Inflammatory macrophage treated with lipopolysaccharide for 1 hour (primary cell): ENCODE results near the gene FAAP100.

Source experiments
- DNase-seq, 2 donors: peaks; one replicate each; pipeline ENCODE4 v3.0.0-alpha.2; 2020 to 2022

The FAAP100 gene

DNA sequence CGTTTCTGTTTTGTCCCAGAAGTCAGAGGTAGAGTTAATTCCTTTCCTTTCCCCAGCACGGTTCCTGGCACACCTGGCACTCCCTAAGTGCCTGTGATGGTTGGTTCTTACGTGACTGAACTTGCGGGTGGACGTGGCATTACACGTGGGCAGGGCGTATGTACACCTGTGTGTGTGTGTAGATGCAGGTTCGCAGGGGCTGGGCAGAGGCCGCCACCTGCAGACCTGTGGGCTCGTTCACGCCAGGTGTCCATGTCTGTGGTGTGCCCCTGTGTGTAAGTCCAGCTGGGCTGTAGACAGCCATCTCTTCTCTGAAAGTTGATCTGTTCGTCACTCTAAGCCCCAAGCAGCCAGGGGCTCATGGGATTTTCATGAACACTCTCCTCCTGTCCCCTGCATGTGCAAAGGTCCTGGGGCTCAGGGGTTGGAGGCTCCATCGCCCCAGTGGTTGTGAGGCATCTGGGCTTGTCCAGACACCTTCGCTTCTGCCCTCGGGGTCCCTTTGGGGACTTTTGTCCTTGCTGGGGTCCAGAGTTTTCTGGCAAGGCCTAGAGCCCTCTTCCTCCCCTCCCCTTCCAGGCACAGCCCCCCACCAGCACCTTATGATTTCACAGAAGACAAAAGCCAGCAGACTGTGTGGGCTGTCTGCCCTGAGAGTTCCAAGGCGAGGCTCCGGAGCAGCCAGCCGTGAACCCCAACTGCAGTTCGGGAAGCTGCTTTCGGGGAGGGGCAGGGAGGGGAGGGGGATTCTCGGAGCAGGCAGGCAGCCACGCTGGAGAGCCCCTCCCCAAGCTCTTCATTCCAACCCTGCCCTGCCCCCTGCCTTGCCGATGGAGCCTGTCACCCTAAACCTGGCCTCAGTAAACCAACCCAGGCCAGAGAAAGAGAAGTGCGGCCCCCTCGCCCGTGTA is 29.4 kb downstream of the FAAP100 start:
- DNase-seq: peak in 1 of 2 donors; percentile 23

DNA sequence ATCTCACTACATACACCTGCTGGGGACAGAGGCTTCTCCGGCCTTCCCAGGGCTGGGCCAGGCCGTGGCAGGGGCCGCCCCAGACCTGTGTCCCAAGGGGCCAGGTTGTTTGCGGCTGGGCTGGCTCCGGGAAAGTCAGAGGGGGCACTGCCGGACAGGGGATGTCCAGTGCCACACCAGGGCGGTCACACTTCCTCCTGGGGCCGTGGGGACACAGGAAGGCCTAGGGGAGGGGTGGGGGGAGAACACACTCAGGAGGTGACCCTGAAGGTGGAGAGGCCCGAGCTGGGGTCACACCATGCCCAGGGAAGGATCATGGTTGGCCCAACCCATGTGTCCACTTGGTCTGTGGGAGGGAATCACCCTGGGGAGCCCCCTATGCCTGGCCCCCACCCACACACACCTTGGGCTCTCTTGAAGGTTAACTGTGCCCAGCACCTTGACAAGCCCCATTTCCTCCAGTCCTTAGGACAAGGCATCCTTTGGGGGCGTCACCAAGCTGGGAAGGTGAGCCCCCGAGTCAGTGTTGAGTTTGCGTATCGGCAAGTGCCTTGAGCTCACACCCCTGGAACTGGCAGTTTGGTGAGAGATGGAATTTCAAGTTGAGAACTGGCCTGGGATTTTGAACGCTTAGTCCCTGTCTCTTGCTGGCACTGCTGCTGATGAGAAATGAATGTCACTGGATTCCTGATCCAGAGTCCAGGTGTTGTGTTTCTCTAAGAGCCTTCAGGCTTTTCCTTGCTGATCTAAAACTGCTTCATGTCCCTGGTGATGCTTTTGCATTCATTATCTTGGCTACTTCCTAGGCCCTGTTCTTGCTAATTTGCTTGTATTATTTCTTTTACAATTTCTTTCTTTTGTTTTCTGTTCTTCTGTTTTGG is 31.9 kb downstream of the FAAP100 start:
- no peak for DNase-seq

DNA sequence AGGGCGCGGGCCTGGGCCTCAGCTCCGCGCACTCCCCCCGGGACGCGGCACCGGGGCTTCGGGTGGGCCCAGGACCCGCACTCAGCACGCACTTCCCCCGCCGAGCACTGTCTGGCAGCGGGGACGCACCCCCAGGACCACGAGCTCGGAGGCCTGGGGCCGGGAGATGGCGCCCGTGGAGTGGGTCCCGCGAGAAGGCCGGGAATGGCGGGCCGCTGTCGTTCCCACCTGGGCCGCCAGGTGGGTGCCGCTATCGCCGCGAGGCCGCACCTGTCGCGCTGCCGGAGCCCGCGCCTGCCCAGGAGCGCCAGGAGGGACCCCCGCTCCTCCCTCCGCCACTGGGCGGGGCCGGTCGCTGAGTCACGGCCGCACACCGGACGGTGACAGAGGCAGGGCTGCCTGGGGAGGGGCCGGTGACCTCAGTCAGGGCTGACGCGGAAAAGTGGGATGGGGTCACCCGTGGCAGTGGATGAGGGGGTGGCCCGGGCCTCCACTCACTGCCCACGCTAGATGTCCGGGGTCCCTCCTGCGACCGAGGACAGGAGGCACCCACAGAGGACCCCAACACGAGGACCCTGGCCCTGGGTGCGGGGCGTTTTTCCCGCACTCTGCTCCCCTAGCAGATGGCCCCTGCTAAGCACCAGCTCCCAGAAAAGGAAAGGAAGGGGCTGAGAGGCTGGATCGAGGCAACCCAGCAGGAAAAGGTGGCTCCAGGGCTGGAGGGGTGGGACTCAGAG is 32.7 kb downstream of the FAAP100 start:
- DNase-seq: peak; percentile 15 to 21

DNA sequence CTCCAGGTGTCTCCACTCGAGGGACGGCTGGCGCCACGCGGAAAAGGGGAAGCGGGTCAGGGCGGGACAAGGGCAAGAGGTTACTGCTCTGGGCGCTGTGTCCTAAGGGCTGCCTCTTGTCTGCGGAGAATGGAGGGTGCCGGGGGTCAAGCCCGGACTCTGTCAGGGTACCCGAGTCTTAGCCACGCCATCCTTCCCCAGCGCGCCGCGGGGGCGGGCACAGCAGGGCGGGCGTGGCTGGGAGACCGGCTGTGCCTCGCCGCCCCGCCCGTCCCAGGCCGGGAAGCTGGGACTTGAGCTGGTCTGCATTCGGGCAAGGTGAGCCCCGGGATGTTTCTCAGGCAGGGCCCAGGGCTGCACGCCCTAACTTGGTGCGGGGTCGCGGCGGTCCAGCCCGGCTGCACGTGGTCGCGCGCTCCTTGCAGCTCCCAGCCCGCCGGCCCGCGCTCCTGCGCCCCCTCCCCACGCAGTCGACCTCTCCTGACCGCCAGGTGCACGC is 33.3 kb downstream of the FAAP100 start:
- peak; percentile 7 to 33 for DNase-seq

DNA sequence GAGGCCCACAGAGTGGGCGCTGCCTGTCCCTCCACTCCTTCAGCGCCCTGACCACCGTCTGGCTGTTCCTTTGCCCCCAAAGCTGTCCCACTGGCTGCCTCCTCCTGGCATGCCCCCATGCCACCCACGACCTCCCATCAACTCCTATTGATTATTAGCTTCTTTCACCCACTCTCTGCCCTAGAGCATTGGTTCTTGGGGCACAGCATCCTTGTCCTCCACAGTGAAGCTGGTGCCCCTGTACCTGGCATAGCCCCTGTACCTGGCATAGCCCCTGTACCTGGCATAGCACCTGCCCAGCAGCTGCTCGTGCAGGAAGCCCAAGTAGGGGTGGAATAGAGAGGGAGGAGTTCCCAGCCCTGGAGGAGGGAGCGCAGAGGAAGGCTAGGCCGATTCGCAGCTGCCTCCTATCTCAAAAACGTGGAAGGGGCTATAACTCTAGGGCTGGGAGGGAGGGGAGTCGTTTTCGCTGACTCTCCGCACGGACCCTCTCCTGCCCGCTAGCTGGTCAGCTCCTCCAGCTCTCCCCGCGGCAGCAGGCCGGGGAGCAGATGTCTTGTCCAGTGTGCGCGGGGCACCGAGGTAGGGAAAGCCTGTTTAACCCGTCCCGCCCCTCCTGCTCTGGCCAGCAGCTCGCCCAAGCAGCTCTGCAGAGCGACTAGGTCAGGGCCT is 33.9 kb downstream of the FAAP100 start:
- DNase-seq: no peak

DNA sequence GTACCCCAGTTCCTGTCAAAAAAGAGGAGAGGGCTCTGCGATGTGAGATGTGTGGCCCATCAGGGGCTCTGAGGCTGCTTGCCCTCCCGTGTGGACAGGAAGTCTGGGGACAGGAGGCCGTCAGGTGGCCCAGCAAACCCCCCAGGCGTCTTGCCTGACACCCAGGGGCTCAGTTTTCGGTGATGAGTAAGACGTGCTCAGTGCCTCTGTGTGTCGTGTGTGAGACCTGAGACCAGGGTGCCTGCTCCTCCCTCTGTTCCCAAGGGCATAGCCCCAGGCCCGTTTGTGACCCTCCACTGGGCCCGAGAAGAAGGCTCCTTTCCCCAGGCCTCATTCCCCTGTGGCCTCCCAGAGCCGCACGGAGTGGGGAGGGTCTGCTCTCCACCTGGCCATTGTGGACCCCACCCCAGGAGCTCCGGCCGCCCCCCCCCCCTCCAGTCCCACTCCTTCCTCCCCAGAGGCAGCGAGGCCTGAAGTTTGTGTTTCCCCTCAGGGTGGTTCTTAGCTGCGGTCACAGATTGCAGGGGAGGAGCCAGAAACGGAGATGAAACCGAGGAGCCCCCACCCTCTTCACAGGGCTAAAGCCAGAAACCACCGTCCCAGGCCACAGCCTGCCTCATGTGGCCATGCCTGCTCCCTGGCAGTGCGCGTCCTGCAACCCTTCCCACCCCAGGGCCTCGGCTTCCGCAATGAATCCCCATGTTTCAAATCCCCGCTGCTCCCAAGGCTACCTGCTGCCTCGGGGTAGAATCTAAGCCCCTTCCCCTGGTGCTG is 34.6 kb downstream of the FAAP100 start:
- DNase-seq: peak; percentile 7 to 10

DNA sequence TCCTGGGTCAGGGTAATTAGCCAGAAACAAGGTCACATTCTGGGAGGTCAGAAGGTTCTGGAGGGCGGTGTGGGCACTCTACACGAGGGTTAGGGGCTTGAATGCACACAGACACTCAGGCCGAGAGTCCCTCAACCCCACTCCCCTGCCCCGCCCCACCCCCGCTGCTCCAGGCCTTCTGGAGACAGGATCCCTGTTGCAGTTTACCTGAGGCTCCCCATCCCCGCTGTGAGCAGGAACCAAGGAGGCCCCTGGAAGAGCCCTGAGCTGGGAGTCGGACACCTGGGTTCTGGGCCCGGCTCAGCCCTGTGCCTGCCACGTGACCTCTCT is 35.2 kb downstream of the FAAP100 start:
- no peak for DNase-seq

DNA sequence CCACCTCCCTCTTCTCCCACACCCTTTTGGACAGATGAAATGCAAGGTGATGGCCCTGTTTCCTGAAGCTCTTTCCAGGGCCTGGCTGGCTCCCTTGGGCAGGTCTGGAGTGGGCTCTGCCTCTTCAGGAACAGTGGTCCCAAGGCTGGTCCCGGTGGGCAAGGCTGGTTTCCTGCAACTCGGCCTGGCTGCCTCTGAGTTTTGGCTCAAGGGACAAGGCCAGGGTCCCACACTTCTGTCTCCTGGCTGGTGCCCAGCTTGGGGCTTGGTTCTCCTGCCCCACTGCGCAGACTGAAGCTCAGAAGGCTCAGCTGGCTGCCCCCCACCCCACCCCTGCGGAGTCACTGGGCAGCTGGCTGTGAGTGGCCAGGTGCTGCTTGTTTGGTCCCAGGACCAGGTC is 35.7 kb downstream of the FAAP100 start:
- no peak for DNase-seq

DNA sequence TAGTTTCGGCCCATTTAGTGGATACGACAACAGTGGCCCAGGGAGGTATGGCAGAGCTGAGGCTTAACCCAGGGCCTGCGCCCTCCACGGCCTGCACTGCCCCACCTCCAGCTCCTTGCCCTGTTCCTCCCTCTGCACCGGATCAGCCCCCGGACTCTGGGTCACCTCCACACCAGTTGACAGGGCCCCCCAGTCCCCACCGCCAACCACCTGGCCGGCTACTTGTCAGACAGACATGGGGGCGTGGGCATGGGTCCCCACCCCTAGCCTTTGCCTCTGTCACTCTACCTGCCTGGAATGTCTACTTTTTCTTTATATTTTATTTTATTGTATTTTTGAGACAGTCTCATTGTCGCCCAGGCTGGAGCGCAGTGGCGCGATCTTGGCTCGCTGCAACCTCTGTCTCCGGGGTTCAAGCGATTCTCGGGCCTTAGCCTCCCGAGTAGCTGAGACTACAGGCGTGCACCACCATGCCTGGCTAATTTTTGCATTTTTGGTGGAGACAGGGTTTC is 36.6 kb downstream of the FAAP100 start:
- DNase-seq: no peak

DNA sequence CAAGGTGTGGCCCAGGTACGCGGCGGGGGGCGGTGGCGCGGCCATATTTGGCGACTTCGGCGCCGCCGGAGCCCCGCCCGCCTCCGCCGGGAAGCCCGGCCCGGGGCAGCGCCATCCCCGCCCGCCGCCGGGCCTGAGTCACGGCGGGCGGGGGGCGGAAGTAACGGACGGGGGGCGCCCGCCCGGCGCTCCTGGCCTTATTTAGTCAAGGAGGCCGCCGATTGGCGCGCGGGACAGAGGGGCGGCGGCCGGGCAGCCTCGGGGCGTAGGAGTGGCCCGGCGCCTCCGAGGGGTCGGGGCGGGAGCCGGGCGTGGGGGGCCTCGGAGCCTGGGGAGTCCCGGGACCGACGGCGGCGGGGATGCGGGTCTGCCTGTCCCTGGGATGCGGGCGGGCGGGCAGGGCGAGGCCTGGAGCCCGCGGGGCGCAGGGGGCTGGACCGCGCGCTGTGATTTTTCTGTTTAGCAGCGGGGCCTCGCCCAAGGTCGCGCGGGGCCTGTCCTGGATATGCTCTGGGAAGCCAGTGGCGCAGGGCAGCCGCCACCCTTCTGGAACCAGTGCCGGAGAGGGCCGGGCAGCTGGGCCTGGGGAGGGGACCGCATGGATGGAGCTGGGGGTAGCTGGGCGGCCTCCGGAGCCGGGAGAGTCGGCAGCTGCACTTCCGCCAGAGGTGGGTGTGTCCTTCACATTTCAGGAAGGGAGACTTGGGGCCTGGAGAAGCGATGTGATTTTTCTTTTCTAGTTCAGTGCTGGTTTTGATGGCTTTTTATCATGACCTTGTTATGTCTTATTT is 37.2 kb downstream of the FAAP100 start:
- DNase-seq: peak; percentile 65 to 69

DNA sequence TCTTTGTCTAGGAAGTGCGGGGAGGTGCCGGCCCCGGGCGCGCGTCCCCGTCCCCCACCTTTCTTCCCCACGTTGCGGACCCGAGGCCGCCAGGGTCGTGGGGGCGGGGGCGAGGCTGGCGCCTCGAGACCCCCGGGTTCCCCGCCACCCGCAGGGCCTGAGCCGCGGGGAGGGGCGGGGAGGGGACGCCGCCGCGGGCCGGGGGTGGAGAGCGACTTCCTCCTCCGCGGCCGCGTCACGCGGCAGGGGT is 37.7 kb downstream of the FAAP100 start:
- DNase-seq: no peak

DNA sequence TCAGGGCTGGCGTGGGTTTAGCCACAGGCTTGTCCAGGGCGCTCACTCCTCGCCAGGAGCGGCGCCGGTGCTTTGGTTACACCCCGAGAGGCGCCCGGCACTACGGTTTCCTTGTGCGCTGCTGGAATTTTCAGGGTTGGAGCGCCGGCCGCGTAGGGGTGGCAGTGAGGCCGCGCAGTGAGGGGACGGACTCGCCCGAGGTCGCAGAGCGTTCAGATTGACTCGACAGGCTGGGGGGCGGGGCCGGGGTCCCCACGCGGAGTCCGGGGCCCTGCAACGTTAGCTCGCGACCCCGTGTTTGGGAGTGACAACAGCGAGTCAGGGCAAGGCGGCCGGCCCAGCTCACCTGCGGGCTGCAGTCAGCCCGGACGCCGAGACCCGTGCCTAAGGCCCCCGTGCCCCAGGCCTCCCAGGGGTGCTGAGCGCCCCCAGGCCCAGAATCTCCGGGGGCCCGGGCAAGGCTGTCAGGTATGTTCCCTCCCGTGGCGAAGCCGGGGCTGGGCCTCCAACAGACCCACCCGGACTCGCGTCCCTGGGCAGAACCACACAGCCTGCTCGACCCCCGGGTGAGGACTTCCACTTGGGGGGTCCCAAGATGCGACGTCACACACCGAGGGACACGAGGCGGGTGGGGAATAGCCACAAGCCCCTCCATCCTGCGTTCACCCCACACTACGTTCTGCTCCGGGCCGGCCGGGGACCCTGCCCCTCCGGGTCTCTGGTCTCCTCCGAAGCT is 38.2 kb downstream of the FAAP100 start:
- DNase-seq: peak; percentile 45 to 47

DNA sequence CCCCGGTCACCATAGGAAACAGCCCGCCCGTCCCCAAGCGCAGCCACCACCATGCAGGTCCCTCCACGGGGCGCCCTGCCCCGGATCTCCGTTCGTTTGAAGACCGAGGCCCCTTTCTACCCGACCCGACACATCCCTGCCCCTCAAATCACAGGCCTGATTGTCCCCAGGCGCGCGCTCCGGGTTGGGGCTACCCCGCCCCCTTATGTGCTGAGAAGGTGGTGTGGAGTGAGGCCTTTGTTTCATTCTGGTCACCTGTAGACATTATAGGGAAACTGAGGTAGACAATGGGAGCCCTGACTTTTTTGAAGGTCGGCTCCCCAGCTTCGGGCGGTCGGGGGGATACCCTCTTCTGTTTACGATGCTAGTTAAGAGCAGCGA is 38.8 kb downstream of the FAAP100 start:
- peak; percentile 21 to 31 for DNase-seq

DNA sequence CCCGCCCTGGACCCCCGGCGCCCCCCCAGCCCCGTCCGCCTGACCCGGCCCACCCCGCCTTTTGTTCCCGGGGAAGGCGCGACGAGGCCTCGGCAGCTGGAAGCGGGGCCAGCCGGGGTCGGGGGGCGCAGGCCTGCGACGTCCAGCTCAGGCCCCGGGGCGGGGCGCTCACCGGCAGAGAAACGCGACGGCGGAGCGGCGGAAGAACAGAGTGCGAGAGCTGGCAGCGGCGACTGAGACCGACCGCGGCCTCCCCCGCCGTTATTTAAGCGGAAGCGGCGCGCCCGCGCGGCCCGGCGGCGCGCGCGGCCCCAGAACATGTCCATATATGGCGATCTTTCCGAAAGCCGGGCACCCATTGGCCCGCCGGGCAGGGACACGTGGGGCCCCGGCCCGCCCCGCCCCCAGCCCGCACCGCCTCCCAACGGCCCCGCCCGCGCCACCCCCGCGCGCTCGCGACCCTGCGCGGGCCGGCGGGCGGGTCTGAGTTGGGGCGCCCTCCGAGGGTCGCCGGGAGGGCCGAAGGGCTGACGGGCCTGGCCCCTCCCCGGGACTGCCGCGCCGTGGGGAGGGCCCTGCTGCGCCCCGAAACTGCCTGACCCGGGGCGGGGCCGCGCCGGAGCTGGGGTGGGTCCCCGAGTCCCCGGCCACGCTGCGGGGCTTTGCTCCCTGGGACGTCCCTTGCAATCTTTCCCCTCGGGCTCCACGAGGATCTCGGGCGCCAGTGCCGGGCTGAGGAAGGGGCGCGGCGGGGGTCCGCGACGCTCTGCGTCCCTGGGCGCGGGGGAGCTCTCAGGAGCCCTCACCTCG is 39.4 kb downstream of the FAAP100 start, which contains the start of gene ACTG1:
ACTG1 (minus strand) TSS at position 238 of the 810 bp plus-strand sequence. CDS start 445 bp downstream, outside the sequence.
- DNase-seq: peak; percentile 86 to 93

DNA sequence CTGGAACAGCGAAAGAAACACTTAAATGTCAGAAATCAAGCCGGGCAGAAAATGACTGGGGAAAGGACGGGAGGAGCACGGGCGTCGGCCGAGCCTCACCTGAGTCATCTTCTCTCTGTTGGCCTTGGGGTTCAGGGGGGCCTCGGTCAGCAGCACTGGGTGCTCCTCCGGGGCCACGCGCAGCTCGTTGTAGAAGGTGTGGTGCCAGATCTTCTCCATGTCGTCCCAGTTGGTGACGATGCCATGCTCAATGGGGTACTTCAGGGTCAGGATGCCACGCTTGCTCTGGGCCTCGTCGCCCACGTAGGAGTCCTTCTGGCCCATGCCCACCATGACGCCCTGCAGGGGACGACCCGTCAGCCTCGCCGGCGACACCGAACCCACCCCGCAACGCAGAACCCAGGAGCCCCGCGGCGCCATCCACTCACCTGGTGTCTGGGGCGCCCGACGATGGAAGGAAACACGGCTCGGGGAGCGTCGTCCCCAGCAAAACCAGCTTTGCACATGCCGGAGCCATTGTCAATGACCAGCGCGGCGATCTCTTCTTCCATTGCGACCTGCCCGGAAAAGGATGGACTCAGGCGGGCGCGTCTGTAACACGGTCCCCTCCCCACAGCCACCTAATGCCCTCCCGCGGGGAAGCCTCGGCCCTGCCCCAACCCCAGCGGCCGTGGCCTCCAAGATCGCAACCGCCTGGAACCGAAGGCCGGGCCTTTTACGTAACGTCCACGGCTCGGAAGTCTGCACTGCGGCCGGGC is 40.2 kb downstream of the FAAP100 start:
- DNase-seq: peak; percentile 36 to 39

DNA sequence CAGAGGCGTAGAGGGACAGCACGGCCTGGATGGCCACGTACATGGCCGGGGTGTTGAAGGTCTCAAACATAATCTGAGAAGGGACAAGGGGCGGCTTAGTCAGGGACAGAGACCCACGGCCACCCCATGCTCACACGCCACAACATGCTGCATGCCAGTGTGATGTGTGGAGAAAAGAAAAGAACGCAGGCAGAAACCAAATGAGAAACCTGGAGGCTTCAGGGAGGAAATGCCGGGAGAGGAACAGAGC is 40.7 kb downstream of the FAAP100 start:
- no peak for DNase-seq

DNA sequence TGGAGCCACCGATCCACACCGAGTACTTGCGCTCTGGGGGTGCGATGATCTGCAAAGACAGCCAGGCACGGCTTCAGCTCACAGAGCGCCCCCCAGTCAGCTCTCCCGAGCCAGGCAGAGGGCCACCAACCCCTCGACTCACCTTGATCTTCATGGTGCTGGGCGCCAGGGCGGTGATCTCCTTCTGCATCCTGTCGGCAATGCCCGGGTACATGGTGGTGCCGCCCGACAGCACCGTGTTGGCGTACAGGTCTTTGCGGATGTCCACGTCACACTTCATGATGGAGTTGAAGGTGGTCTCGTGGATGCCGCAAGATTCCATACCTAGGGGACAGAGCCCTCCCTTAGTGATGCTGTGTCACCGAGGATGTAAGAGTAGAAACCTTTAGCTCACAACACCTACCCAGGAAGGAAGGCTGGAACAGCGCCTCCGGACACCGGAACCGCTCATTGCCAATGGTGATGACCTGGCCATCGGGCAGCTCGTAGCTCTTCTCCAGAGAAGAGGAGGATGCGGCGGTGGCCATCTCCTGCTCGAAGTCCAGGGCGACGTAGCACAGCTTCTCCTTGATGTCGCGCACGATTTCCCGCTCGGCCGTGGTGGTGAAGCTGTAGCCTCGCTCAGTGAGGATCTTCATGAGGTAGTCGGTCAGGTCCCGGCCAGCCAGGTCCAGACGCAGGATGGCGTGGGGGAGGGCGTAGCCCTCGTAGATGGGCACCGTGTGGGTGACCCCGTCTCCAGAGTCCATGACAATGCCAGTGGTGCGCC is 41.2 kb downstream of the FAAP100 start:
- DNase-seq: peak in 1 of 2 donors; percentile 20
